T-cell (primary cell): ENCODE measurements around the gene CDK2. TPM values are rescaled to one million over a fixed set of nuclear protein-coding genes. Genes with fewer than 3 reads are reported as not detected.

Experiments
- ATAC-seq, 4 experiments: fragments of 200-7000 bp in 3 of 4; fragments of 150-1000 bp in 1 of 4; cut with Tn5 transposase; replicated peaks in 1 of 4; 1 replicate in 3 of 4; 2 replicates in 1 of 4; pipeline ENCODE4 v1.10.0; 2021; ENCODE audit warnings: moderate library complexity in 3 of 4, mild to moderate bottlenecking in 2 of 4, moderate number of reproducible peaks in 1 of 4
- CTCF ChIA-PET, 2 donors: fragments of 300-600 bp; sonication (Branson Sonifier 250); formaldehyde crosslinking; loops; one replicate each; lab custom pipeline; 2022; ENCODE audit warnings: antibody characterized with exemption in 2 of 2; lab: Charles Lee
- POLR2A ChIA-PET, 2 donors: fragments of 300-600 bp; sonication (Branson Sonifier 250); formaldehyde crosslinking; loops; one replicate each; lab custom pipeline; 2022; ENCODE audit warnings: antibody characterized with exemption in 2 of 2; lab: Charles Lee
- DNase-seq, 35 experiments: peaks; one replicate each; pipeline versions ENCODE4 v3.0.0 to v3.0.0-alpha.2; 2013 to 2023
- H3K27ac ChIP-seq: one replicate; pipeline ENCODE4 v1.5.1; 2013; ENCODE audit warnings: low read length
- H3K27me3 ChIP-seq, 2 experiments: replicated peaks in 1 of 2; 1 replicate in 1 of 2; 2 replicates in 1 of 2; pipeline versions ENCODE4 v1.6.1 to v1.7.0; 2013; ENCODE audit warnings: low read length in 1 of 2, mixed read lengths in 1 of 2; ENCODE audit not compliant: control insufficient read depth in 2 of 2, insufficient read depth in 2 of 2; ENCODE audit errors: extremely low read depth in 1 of 2
- H3K36me3 ChIP-seq, 2 donors: 1 replicate in 1 of 2; 2 replicates in 1 of 2; pipeline versions ENCODE4 v1.6.1 to v1.7.0; 2013; ENCODE audit warnings: low read length in 1 of 2; ENCODE audit not compliant: control insufficient read depth in 2 of 2, insufficient read depth in 1 of 2; ENCODE audit errors: extremely low read depth in 1 of 2
- H3K4me1 ChIP-seq, 2 experiments: 1 replicate in 1 of 2; 2 replicates in 1 of 2; pipeline versions ENCODE4 v1.6.1 to v1.7.0; 2013; ENCODE audit warnings: low read length in 2 of 2, mixed read lengths in 1 of 2; ENCODE audit not compliant: insufficient read depth in 2 of 2, control insufficient read depth in 1 of 2; ENCODE audit errors: extremely low read depth in 1 of 2
- H3K4me3 ChIP-seq, 2 donors: 1 replicate in 1 of 2; 2 replicates in 1 of 2; pipeline versions ENCODE4 v1.5.1 to v1.7.0; 2013; ENCODE audit warnings: mild to moderate bottlenecking in 2 of 2, low read length in 1 of 2, moderate library complexity in 1 of 2; ENCODE audit not compliant: control insufficient read depth in 1 of 2; ENCODE audit errors: extremely low read depth in 1 of 2
- H3K9me3 ChIP-seq: 2 replicates; pipeline ENCODE4 v1.7.0; 2013
- H3K27ac Mint-ChIP-seq, 2 donors: one replicate each; pipeline ENCODE4 v1.8.0; 2020 to 2021; ENCODE audit warnings: mild to moderate bottlenecking in 2 of 2, mixed read lengths in 2 of 2
- H3K27me3 Mint-ChIP-seq, 2 donors: one replicate each; pipeline ENCODE4 v1.8.0; 2021 to 2022; ENCODE audit warnings: mixed read lengths in 2 of 2
- H3K36me3 Mint-ChIP-seq: one replicate; pipeline ENCODE4 v1.8.0; 2021; ENCODE audit warnings: mixed read lengths
- H3K4me1 Mint-ChIP-seq, 3 donors: one replicate each; pipeline ENCODE4 v1.8.0; 2020 to 2022; ENCODE audit warnings: mixed read lengths in 3 of 3, mild to moderate bottlenecking in 1 of 3
- H3K4me3 Mint-ChIP-seq, 3 donors: one replicate each; pipeline ENCODE4 v1.8.0; 2020 to 2022; ENCODE audit warnings: mild to moderate bottlenecking in 3 of 3, mixed read lengths in 3 of 3, moderate library complexity in 3 of 3
- H3K9me3 Mint-ChIP-seq, 3 donors: one replicate each; pipeline ENCODE4 v1.8.0; 2020 to 2022; ENCODE audit warnings: mixed read lengths in 3 of 3
- WGBS: methylation state at CpG from one replicate; pipeline ENCODE4 v1.1.5; 2013; ENCODE audit warnings: missing lambda C conversion rate; ENCODE audit not compliant: insufficient coverage; 5-methylcytosine and 5-hydroxymethylcytosine counted together
- total RNA-seq, 35 experiments: library from RNA in 6 of 35; stranded (reverse) in 6 of 35; fragments of 120-200 nt in 1 of 35; gene quantifications; one replicate each; pipeline versions ENCODE4 v1.2.1 to v1.2.4 and lab custom pipeline; 2013 to 2026

Gene CDK2
- total RNA-seq, 5 donors from 2014 or later (not counting 1 experiment from before 2014, with no cell fraction given): 17.8 to 32.3 (median 23.3) TPM

- no peaks in the 10 kb centered on the region for H3K9me3 ChIP-seq
- ChIA-PET POLR2A (no interaction called here), CTCF (interaction anchor here in 1 of 2 donors (0.7 kb wide), 1 partner anchor 404 kb away, joined by 3 read pairs; the partner anchor contains the start of gene STAT2)
- ATAC-seq (peak; percentile 68 to 84 (median 72)), DNase-seq (peak in 12 of 35 experiments; percentile 14 to 61 (median 30))
- no peak overlapping the region for H3K4me3 ChIP-seq
- Mint-ChIP-seq H3K36me3 (peaks cover 31% of the 10 kb centered on the region), H3K27me3 (no peaks in the 10 kb centered on the region), H3K27ac (peak overlapping the region; percentile 81 to 88), H3K9me3 (no peaks in the 10 kb centered on the region), H3K4me1 (peaks cover 27 to 32% (median 31%) of the 10 kb centered on the region in 3 donors), H3K4me3 (no peak overlapping the region)
- no peaks in the 10 kb centered on the region for H3K27me3 ChIP-seq
- peaks cover 7 to 51% of the 10 kb centered on the region in 2 donors for H3K36me3 ChIP-seq
- H3K27ac ChIP-seq: peak overlapping the region; percentile 5
- H3K4me1 ChIP-seq: peaks cover 0 to 21% of the 10 kb centered on the region in 2 experiments
- WGBS: 89% methylated on average over 6 of the region's 6 CpGs
These were observed 10.7 kb upstream of the CDK2 start for GRCh38 chr12:55955800-55956508.

GRCh38 chr12:55957106-55957859 is 9.3 kb upstream of the CDK2 start:
- Histone ChIP-seq H3K27me3 (no peaks in the 10 kb centered on the region), H3K4me3 (no peak overlapping the region), H3K4me1 (peaks cover 0 to 18% of the 10 kb centered on the region in 2 experiments), H3K9me3 (no peaks in the 10 kb centered on the region), H3K27ac (peak overlapping the region; percentile 44), H3K36me3 (peaks cover 0 to 37% of the 10 kb centered on the region in 2 donors)
- H3K4me3 Mint-ChIP-seq: no peak overlapping the region
- DNase-seq: peak in 1 of 35 experiments; percentile 7
- ChIA-PET CTCF (interaction anchor here (0.5 kb wide), 2 partner anchors 26 to 910 kb away, joined by 4 to 9 read pairs; no protein-coding TSS in a partner anchor), POLR2A (interaction anchor here in 1 of 2 donors (1.0 kb wide), 1 partner anchor 16 kb away, joined by 3 read pairs; the partner anchor contains the start of gene RAB5B)
- H3K27me3 Mint-ChIP-seq: no peaks in the 10 kb centered on the region
- 81% methylated on average over 5 of the region's 5 CpGs for whole genome bisulfite sequencing
- no peaks in the 10 kb centered on the region for H3K9me3 Mint-ChIP-seq
- H3K36me3 Mint-ChIP-seq: peaks cover 19% of the 10 kb centered on the region
- peak overlapping the region; percentile 78 to 88 for H3K27ac Mint-ChIP-seq
- ATAC-seq: peak in 1 of 4 experiments; percentile 5
- H3K4me1 Mint-ChIP-seq: peaks cover 19 to 25% (median 20%) of the 10 kb centered on the region in 3 donors

GRCh38 chr12:55963760-55964159 is 2.9 kb upstream of the CDK2 start:
- no peak for ATAC-seq
- Histone ChIP-seq H3K27ac (no peak overlapping the region), H3K27me3 (no peaks in the 10 kb centered on the region), H3K9me3 (no peaks in the 10 kb centered on the region), H3K36me3 (peaks cover 0 to 3% of the 10 kb centered on the region in 2 donors), H3K4me3 (no peak overlapping the region), H3K4me1 (peaks cover 10 to 27% of the 10 kb centered on the region in 2 experiments)
- DNase-seq: no peak
- POLR2A ChIA-PET: no interaction called here
- 90% methylated on average over 2 of the region's 2 CpGs for WGBS
- Mint-ChIP-seq H3K36me3 (no peaks in the 10 kb centered on the region), H3K4me3 (no peak overlapping the region), H3K9me3 (no peaks in the 10 kb centered on the region), H3K27me3 (no peaks in the 10 kb centered on the region), H3K4me1 (peaks cover 30 to 32% (median 31%) of the 10 kb centered on the region in 3 donors), H3K27ac (no peak overlapping the region)
- CTCF ChIA-PET: no interaction called here

GRCh38 chr12:55965240-55965639 is 1.4 kb upstream of the CDK2 start:
- Mint-ChIP-seq H3K27me3 (no peaks in the 10 kb centered on the region), H3K9me3 (no peaks in the 10 kb centered on the region), H3K4me3 (peak overlapping the region; percentile 90 to 97 (median 92)), H3K4me1 (peaks cover 30 to 31% (median 30%) of the 10 kb centered on the region in 3 donors), H3K36me3 (no peaks in the 10 kb centered on the region), H3K27ac (peak overlapping the region; percentile 8 to 25)
- Histone ChIP-seq H3K27ac (no peak overlapping the region), H3K4me3 (no peak overlapping the region), H3K36me3 (peaks cover 0 to 5% of the 10 kb centered on the region in 2 donors), H3K4me1 (peaks cover 10 to 25% of the 10 kb centered on the region in 2 experiments), H3K9me3 (no peaks in the 10 kb centered on the region), H3K27me3 (no peaks in the 10 kb centered on the region)
- ChIA-PET POLR2A (no interaction called here), CTCF (no interaction called here)
- ATAC-seq (no peak), DNase-seq (no peak)
- 95% methylated on average over 4 of the region's 5 CpGs for WGBS

- H3K27me3 ChIP-seq: no peaks in the 10 kb centered on the region
- H3K4me1 ChIP-seq: peaks cover 10 to 25% of the 10 kb centered on the region in 2 experiments
- no peak for ATAC-seq
- CTCF ChIA-PET: no interaction called here
- H3K27ac ChIP-seq: no peak within 1 kb of the TSS
- Mint-ChIP-seq H3K4me1 (peaks cover 30 to 31% (median 30%) of the 10 kb centered on the region in 3 donors), H3K9me3 (no peaks in the 10 kb centered on the region), H3K4me3 (peak within 1 kb of the TSS; percentile 90 to 97 (median 92)), H3K27ac (peak within 1 kb of the TSS; percentile 68 to 74), H3K27me3 (no peaks in the 10 kb centered on the region), H3K36me3 (no peaks in the 10 kb centered on the region)
- H3K36me3 ChIP-seq: peaks cover 0 to 7% of the 10 kb centered on the region in 2 donors
- H3K4me3 ChIP-seq: peak within 1 kb of the TSS; percentile 67 to 90
- DNase-seq: no peak
- no peaks in the 10 kb centered on the region for H3K9me3 ChIP-seq
- 35% methylated on average over 2 of the region's 4 CpGs for WGBS
- POLR2A ChIA-PET: no interaction called here
These were observed 656 bp upstream of the CDK2 start, which contains the start of gene PMEL for GRCh38 chr12:55965941-55966407. TSS of gene PMEL (minus strand) at chr12:55966042. CDS start at chr12:55966011, 31 bp downstream.

- ChIA-PET POLR2A (no interaction called here), CTCF (no interaction called here)
- no peaks in the 10 kb centered on the region for H3K9me3 ChIP-seq
- H3K27me3 Mint-ChIP-seq: no peaks in the 10 kb centered on the region
- H3K4me1 Mint-ChIP-seq: peaks cover 30 to 33% (median 31%) of the 10 kb centered on the region in 3 donors
- H3K27ac ChIP-seq: no peak overlapping the region
- no CpG with 5 or more reads among the region's 4 CpGs for WGBS
- DNase-seq (no peak), ATAC-seq (no peak)
- peak overlapping the region in 1 of 2 donors; percentile 44 for H3K27ac Mint-ChIP-seq
- H3K4me1 ChIP-seq: peaks cover 13 to 33% of the 10 kb centered on the region in 2 experiments
- H3K36me3 ChIP-seq: peaks cover 0 to 7% of the 10 kb centered on the region in 2 donors
- H3K9me3 Mint-ChIP-seq: no peaks in the 10 kb centered on the region
- no peak overlapping the region for H3K4me3 ChIP-seq
- H3K36me3 Mint-ChIP-seq: no peaks in the 10 kb centered on the region
- no peaks in the 10 kb centered on the region for H3K27me3 ChIP-seq
- H3K4me3 Mint-ChIP-seq: no peak overlapping the region
These were observed 2.7 kb downstream of the CDK2 start for GRCh38 chr12:55969356-55969755.
